Ascending aorta (tissue), 2 donors: ENCODE results near the gene HEPACAM. TPM values are rescaled to one million over a fixed set of nuclear protein-coding genes. Genes with fewer than 3 reads are reported as not detected.

Experiments
- DNase-seq, 2 donors: peaks; one replicate each; pipeline ENCODE4 v3.0.0-alpha.2; 2019; ENCODE audit warnings: low spot score in 2 of 2
- H3K27ac ChIP-seq, 2 donors: fragments of 200-600 bp; sonication (generic); one replicate each; pipeline ENCODE4 v1.5.1; 2016 to 2017; ENCODE audit warnings: mild to moderate bottlenecking in 1 of 2
- H3K27me3 ChIP-seq: fragments of 200-600 bp; sonication (generic); one replicate; pipeline ENCODE4 v1.5.1; 2017
- H3K36me3 ChIP-seq, 2 donors: fragments of 200-600 bp; sonication (generic); one replicate each; pipeline ENCODE4 v1.5.1; 2016
- H3K4me1 ChIP-seq, 2 donors: fragments of 200-600 bp; sonication (generic); one replicate each; pipeline ENCODE4 v1.5.1; 2016 to 2017; ENCODE audit warnings: mild to moderate bottlenecking in 1 of 2
- H3K4me3 ChIP-seq, 2 donors: fragments of 200-600 bp; sonication (generic); one replicate each; pipeline ENCODE4 v1.5.1; 2016 to 2017; ENCODE audit warnings: mild to moderate bottlenecking in 1 of 2
- H3K9me3 ChIP-seq, 2 donors: fragments of 200-600 bp; sonication (generic); one replicate each; pipeline ENCODE4 v1.5.1; 2016
- intact Hi-C: fragments of 100-400 bp; cut with DNase I; formaldehyde crosslinking; loops from one replicate; pipeline ENCODE4 v1.15.1; 2023
- total RNA-seq: library from RNA; depleted of rRNA; stranded (reverse); fragments of >200 nt; gene quantifications from one replicate; pipeline ENCODE4 v1.1.0, GENCODE V29; 2016
- TF ChIP-seq, protein P1 (sequence below), 3 experiments: fragments of 200-600 bp in 2 of 3; fragments of 450-650 bp in 1 of 3; sonication (generic) in 2 of 3; IDR thresholded peaks; one replicate each; pipeline ENCODE4 v1.5.1; 2016 to 2019; ENCODE audit warnings: antibody characterized with exemption in 3 of 3, mild to moderate bottlenecking in 1 of 3, moderate library complexity in 1 of 3

The HEPACAM gene
- total RNA-seq, 1 donor from 2014 or later: not detected

DNA sequence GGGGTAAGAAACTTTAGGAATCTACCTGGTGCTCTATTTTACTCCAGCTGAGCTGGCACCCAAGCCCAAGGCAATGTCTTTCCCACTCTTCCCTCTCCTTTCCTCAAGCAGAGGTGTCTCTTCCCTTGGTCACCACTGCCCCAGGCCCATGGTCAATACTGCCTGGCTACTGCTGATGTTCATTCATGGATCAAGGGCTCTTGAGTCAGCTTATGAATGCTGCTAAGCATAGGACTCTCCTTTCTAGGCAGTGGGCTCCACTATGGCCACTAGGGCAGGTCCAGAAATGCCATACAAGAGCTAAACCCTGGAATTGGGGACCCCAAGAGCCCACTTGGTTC, 19.5 kb downstream of the HEPACAM start:
- Histone ChIP-seq H3K9me3 (no peaks in the 10 kb centered on the region), H3K27ac (no peak overlapping the region), H3K4me3 (no peak overlapping the region), H3K36me3 (no peaks in the 10 kb centered on the region), H3K27me3 (no peaks in the 10 kb centered on the region), H3K4me1 (no peaks in the 10 kb centered on the region)
- intact Hi-C loops: no loop called here
- TF ChIP-seq, protein P1, sequence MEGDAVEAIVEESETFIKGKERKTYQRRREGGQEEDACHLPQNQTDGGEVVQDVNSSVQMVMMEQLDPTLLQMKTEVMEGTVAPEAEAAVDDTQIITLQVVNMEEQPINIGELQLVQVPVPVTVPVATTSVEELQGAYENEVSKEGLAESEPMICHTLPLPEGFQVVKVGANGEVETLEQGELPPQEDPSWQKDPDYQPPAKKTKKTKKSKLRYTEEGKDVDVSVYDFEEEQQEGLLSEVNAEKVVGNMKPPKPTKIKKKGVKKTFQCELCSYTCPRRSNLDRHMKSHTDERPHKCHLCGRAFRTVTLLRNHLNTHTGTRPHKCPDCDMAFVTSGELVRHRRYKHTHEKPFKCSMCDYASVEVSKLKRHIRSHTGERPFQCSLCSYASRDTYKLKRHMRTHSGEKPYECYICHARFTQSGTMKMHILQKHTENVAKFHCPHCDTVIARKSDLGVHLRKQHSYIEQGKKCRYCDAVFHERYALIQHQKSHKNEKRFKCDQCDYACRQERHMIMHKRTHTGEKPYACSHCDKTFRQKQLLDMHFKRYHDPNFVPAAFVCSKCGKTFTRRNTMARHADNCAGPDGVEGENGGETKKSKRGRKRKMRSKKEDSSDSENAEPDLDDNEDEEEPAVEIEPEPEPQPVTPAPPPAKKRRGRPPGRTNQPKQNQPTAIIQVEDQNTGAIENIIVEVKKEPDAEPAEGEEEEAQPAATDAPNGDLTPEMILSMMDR (IDR thresholded peaks at IDR 0.05): no peak
- DNase-seq: no peak

DNA sequence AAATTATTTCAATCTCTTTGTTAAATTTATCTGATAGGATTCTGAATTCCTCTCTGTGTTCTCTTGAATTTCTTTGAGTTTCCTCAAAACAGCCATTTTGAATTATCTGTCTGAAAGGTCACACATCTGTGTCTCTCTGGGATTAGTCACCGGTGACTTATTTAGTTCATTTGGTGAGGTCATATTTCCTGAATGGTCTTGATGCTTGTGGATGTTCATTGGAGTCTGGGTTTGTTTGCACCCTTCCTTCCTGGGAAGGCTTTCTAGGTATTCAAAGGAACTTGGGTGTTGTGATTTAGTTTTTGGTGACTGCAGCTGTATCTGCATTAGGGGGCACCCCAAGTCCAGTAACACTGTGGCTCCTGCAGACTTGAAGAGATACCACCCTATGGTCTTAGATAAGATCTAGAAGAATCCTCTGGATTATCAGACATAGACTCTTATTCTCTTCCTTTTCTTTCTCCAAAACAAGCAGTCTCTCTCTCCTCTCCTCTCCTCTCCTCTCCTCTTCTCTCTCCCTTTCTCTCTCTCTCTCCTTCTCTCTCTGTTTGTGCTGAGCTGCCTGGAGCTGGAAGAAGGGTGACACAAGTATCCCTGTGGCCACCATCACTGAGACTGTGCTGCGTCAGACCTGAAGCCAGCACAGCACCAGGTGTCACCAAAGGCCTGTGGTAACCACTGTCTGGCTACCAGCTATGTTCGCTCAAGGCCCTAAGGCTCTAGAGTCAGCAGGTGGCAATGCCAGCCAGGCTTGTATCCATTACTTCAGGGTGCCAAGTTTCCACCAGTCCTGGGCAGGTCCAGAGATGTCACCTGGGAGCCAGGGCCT, 20.1 kb downstream of the HEPACAM start:
- Histone ChIP-seq H3K27ac (no peak overlapping the region), H3K36me3 (no peaks in the 10 kb centered on the region), H3K27me3 (no peaks in the 10 kb centered on the region), H3K4me1 (no peaks in the 10 kb centered on the region), H3K4me3 (no peak overlapping the region), H3K9me3 (no peaks in the 10 kb centered on the region)
- TF ChIP-seq, protein P1 (IDR thresholded peaks at IDR 0.05): no peak
- DNase-seq: no peak
- intact Hi-C loops: no loop called here

DNA sequence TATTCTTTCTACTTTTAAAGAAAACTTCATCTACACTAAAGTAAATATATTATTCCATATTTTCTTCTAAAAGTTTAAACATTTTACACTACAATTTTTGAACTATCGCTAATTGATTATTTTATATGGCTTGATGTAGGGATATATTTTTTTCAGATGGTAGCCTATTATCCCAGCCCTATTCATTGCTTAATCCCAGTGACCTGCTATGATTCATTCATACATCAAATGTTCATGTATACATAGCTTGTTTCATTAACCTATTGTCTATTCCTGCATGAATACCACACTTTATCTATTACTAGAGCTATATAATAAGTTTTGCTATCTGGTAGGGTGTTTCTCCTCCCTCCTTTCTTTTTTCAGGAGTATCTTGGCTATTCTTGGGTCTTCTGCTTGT, 33.2 kb downstream of the HEPACAM start:
- no peaks in the 10 kb centered on the region for H3K4me1 ChIP-seq
- no peak for DNase-seq
- H3K4me3 ChIP-seq: no peak overlapping the region
- no peaks in the 10 kb centered on the region for H3K27me3 ChIP-seq
- H3K27ac ChIP-seq: no peak overlapping the region
- H3K9me3 ChIP-seq: no peaks in the 10 kb centered on the region
- TF ChIP-seq, protein P1 (IDR thresholded peaks at IDR 0.05): no peak
- H3K36me3 ChIP-seq: no peaks in the 10 kb centered on the region
- intact Hi-C loops: no loop called here

DNA sequence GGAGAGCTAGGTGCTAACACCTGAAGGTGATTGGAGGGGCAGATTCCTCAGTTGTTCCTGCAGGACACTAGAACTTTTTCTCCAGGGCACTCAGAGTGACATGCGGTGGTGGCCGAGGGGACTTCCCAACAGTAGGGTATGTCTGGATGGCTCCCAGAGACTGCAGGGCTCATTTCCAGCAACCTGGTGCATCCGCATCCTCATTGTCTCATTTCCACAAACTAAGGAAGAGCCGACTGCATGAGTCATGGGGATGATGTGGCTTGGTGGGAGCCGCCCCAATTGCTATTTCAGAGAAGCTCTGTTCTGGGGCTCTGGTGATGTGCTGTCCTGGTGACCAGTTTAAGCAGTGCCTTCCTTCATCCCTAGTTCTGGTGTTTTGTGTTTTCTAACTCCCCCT, 35.4 kb downstream of the HEPACAM start:
- no peaks in the 10 kb centered on the region for H3K4me1 ChIP-seq
- no peak overlapping the region for H3K4me3 ChIP-seq
- H3K27me3 ChIP-seq: no peaks in the 10 kb centered on the region
- peak in 1 of 2 donors; percentile 60 for DNase-seq
- no peak overlapping the region for H3K27ac ChIP-seq
- H3K36me3 ChIP-seq: no peaks in the 10 kb centered on the region
- intact Hi-C loops: no loop called here
- TF ChIP-seq, protein P1 (IDR thresholded peaks at IDR 0.05): no peak
- H3K9me3 ChIP-seq: no peaks in the 10 kb centered on the region

DNA sequence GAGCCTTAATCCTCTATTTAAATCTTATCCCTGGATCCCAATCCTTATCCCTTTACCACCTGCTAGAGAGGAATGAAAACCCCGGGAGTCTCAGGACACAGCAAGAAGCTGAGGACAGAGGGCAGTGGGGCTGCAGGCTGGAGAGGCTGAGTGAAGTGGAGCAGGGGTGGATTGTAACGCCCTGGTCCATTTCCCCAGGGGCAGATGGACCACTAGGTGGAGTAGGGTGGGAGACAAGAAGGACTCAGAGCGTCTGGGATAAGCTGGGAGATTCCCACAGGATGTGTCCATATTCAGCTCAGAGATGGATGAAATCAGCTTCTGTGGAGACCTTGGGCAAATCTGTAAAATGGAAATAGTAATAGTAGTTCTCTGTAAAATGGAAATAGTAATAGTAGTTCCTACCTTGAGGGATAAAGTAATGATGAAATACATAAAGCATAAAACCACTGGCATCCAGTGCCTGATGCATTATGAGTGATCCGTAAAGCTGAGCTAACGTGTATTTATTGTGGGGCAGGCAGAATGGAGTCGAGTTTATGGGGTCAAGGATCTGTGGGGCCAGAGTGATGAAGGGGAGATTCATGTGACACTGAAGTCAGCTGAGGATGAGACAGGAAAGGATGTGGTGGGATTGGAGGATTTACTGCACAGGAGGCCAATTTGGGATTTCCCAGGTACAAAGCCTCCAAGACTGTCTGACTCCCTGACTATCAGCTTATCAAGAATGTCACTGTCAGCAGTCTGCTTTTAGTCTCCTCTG, 36.3 kb downstream of the HEPACAM start:
- intact Hi-C loops: no loop called here
- H3K27me3 ChIP-seq: no peaks in the 10 kb centered on the region
- peak in 1 of 2 donors; percentile 34 for DNase-seq
- no peaks in the 10 kb centered on the region for H3K36me3 ChIP-seq
- H3K4me3 ChIP-seq: no peak overlapping the region
- H3K4me1 ChIP-seq: no peaks in the 10 kb centered on the region
- TF ChIP-seq, protein P1 (IDR thresholded peaks at IDR 0.05): no peak
- peak overlapping the region; percentile 54 to 55 for H3K27ac ChIP-seq
- H3K9me3 ChIP-seq: no peaks in the 10 kb centered on the region
